KMS-11 (cell line): ENCODE data around the gene DLK1.

Source experiments
- H2AFZ ChIP-seq: fragments of 200-600 bp; sonication (generic); 2 replicates; pipeline ENCODE4 v1.6.1; 2016; ENCODE audit warnings: antibody characterized with exemption, mixed run types, low read depth
- H3K27ac ChIP-seq: fragments of 200-600 bp; sonication (generic); 2 replicates; pipeline ENCODE4 v1.6.1; 2016; ENCODE audit warnings: mild to moderate bottlenecking, mixed run types
- H3K27me3 ChIP-seq: fragments of 200-600 bp; sonication (generic); 2 replicates; pipeline ENCODE4 v1.6.1; 2017; ENCODE audit warnings: mild to moderate bottlenecking, low read depth, mixed run types, moderate library complexity; ENCODE audit not compliant: insufficient read depth
- H3K36me3 ChIP-seq: fragments of 200-600 bp; sonication (generic); 2 replicates; pipeline ENCODE4 v1.6.1; 2017; ENCODE audit warnings: mild to moderate bottlenecking, mixed run types; ENCODE audit not compliant: insufficient read depth
- H3K4me1 ChIP-seq: fragments of 200-600 bp; sonication (generic); 2 replicates; pipeline ENCODE4 v1.6.1; 2016; ENCODE audit warnings: mild to moderate bottlenecking, low read depth, mixed run types; ENCODE audit not compliant: poor library complexity, severe bottlenecking
- H3K4me2 ChIP-seq: fragments of 200-600 bp; sonication (generic); 2 replicates; pipeline ENCODE4 v1.7.0; 2016; ENCODE audit warnings: mild to moderate bottlenecking, mixed run types
- H3K4me3 ChIP-seq: fragments of 200-600 bp; sonication (generic); IDR thresholded peaks from 2 replicates; pipeline ENCODE4 v1.6.1; 2017; ENCODE audit warnings: low read depth, low read length, mixed read lengths; ENCODE audit not compliant: insufficient read depth
- H3K79me2 ChIP-seq: fragments of 200-600 bp; sonication (generic); 2 replicates; pipeline ENCODE4 v1.6.1; 2016; ENCODE audit warnings: low read depth, mixed run types; ENCODE audit not compliant: insufficient read depth
- H3K9ac ChIP-seq: fragments of 200-600 bp; sonication (generic); 2 replicates; pipeline ENCODE4 v1.6.1; 2016; ENCODE audit warnings: mild to moderate bottlenecking, mixed run types
- H4K20me1 ChIP-seq: fragments of 200-600 bp; sonication (generic); 2 replicates; pipeline ENCODE4 v1.6.1; 2016; ENCODE audit warnings: mild to moderate bottlenecking, mixed run types; ENCODE audit not compliant: insufficient read depth
- TF ChIP-seq, protein P1 (sequence below): fragments of 200-600 bp; sonication (generic); conservative IDR thresholded peaks from 2 replicates; pipeline ENCODE4 v1.6.1; 2017; ENCODE audit warnings: low read depth, mild to moderate bottlenecking, antibody characterized with exemption, low read length, moderate library complexity, mixed read lengths

Gene DLK1

GRCh38 chr14:100702590-100702989 lies 24.1 kb upstream of the DLK1 start:
- Histone ChIP-seq H3K79me2 (no peaks in the 10 kb centered on the region), H3K4me2 (no peak overlapping the region), H3K4me1 (no peaks in the 10 kb centered on the region), H4K20me1 (no peaks in the 10 kb centered on the region), H3K36me3 (no peaks in the 10 kb centered on the region), H3K27ac (no peak overlapping the region), H3K9ac (no peak overlapping the region), H3K4me3 (no peak overlapping the region), H3K27me3 (peaks cover 52% of the 10 kb centered on the region), H2AFZ (no peak overlapping the region)
- TF ChIP-seq, protein P1, sequence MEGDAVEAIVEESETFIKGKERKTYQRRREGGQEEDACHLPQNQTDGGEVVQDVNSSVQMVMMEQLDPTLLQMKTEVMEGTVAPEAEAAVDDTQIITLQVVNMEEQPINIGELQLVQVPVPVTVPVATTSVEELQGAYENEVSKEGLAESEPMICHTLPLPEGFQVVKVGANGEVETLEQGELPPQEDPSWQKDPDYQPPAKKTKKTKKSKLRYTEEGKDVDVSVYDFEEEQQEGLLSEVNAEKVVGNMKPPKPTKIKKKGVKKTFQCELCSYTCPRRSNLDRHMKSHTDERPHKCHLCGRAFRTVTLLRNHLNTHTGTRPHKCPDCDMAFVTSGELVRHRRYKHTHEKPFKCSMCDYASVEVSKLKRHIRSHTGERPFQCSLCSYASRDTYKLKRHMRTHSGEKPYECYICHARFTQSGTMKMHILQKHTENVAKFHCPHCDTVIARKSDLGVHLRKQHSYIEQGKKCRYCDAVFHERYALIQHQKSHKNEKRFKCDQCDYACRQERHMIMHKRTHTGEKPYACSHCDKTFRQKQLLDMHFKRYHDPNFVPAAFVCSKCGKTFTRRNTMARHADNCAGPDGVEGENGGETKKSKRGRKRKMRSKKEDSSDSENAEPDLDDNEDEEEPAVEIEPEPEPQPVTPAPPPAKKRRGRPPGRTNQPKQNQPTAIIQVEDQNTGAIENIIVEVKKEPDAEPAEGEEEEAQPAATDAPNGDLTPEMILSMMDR = no peak

GRCh38 chr14:100703386-100704220 lies 23.1 kb upstream of the DLK1 start:
- no peak overlapping the region for H2AFZ ChIP-seq
- H3K4me3 ChIP-seq = no peak overlapping the region
- no peak overlapping the region for H3K27ac ChIP-seq
- H3K4me2 ChIP-seq = no peak overlapping the region
- H3K36me3 ChIP-seq = no peaks in the 10 kb centered on the region
- no peak overlapping the region for H3K9ac ChIP-seq
- TF ChIP-seq, protein P1 = no peak
- no peaks in the 10 kb centered on the region for H3K4me1 ChIP-seq
- no peaks in the 10 kb centered on the region for H3K79me2 ChIP-seq
- no peaks in the 10 kb centered on the region for H4K20me1 ChIP-seq
- H3K27me3 ChIP-seq = peaks cover 49% of the 10 kb centered on the region

- H3K9ac ChIP-seq = no peak overlapping the region
- no peak overlapping the region for H2AFZ ChIP-seq
- no peaks in the 10 kb centered on the region for H3K4me1 ChIP-seq
- no peak overlapping the region for H3K4me2 ChIP-seq
- no peaks in the 10 kb centered on the region for H3K36me3 ChIP-seq
- no peak overlapping the region for H3K27ac ChIP-seq
- H4K20me1 ChIP-seq = no peaks in the 10 kb centered on the region
- H3K27me3 ChIP-seq = peaks cover 38% of the 10 kb centered on the region; the same call in 1 of the 2 replicates
- H3K79me2 ChIP-seq = no peaks in the 10 kb centered on the region
- H3K4me3 ChIP-seq = no peak overlapping the region
- TF ChIP-seq, protein P1 = no peak
These were observed 20.5 kb upstream of the DLK1 start for GRCh38 chr14:100706200-100706599.

DNA sequence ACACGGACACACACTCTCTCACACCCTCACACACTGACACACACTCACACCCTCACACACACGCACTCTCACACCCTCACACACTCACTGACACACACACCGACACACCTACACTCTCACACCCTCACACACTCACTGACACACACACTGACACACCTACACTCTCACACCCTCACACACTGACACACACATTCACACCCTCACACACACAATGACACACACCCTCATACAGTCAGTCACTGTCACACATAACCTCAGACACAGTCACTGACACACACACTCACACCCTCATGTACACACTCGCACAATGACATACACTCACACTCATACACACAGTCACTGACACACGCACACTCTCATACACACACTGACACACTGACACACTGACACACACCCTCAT lies 19.8 kb upstream of the DLK1 start:
- Histone ChIP-seq H3K27me3 (peaks cover 41% of the 10 kb centered on the region; the same call in 1 of the 2 replicates), H2AFZ (no peak overlapping the region), H3K79me2 (no peaks in the 10 kb centered on the region), H3K9ac (no peak overlapping the region), H3K4me3 (no peak overlapping the region), H3K4me1 (no peaks in the 10 kb centered on the region), H3K36me3 (no peaks in the 10 kb centered on the region), H3K27ac (no peak overlapping the region), H4K20me1 (no peaks in the 10 kb centered on the region), H3K4me2 (no peak overlapping the region)
- TF ChIP-seq, protein P1 = no peak
